ENCODE measurements around the gene CD164L2.
"Not testable (repeated sequence)": the region's sequence is repeated elsewhere in the genome, so short reads cannot be mapped to it uniquely, and the experiment has no call there.

The CD164L2 gene

GRCh38 chr1:27403931-27404330 lies 20.8 kb upstream of the CD164L2 start:
- no peak for DNase-seq

GRCh38 chr1:27403065-27403726 lies 20.1 kb upstream of the CD164L2 start:
- no peak for DNase-seq

GRCh38 chr1:27402349-27402754 lies 19.2 kb upstream of the CD164L2 start:
- DNase-seq, result peak; percentile 24

- DNase-seq, result no peak
These were observed 17.8 kb upstream of the CD164L2 start for GRCh38 chr1:27400963-27401341.

DNA sequence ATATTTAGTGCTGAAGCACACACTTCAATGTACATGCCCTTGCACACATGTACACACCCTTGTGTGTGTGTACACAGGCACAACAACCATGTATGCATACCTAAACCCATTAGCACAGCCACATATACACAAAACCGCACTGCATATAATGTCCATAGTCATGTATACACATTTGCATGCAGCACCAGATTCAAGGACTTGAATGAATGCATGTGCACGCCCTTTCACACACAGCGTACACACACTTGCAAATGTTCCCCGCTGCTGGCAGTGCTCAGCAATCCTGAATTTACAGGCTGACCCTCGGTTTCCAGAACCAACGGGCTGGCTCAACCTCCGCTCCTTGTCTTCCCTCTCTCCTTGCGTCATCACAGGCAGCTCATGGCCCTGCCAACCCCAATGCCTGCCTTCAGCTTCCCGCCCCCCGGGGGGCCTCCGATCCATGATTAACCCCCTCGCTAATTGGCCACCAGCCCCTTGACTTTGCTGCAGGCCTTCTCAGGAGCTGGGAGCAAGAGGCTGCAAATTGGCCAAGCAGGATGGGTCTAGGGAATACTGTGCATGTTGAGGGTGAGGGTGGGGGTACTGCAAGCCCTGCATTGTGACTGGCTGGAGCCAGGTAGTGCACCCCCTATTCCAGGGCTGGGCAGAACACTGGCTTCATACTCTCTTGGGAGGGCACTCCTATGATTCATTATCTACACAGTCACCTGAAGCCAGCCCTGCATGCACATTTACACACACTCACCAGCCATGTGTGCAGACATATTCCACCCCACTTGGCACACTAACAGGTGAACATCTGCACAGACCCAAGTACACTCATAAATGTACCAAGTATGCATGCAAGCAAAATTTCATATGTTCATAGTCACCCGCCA lies 17.2 kb upstream of the CD164L2 start:
- DNase-seq, result no peak

DNA sequence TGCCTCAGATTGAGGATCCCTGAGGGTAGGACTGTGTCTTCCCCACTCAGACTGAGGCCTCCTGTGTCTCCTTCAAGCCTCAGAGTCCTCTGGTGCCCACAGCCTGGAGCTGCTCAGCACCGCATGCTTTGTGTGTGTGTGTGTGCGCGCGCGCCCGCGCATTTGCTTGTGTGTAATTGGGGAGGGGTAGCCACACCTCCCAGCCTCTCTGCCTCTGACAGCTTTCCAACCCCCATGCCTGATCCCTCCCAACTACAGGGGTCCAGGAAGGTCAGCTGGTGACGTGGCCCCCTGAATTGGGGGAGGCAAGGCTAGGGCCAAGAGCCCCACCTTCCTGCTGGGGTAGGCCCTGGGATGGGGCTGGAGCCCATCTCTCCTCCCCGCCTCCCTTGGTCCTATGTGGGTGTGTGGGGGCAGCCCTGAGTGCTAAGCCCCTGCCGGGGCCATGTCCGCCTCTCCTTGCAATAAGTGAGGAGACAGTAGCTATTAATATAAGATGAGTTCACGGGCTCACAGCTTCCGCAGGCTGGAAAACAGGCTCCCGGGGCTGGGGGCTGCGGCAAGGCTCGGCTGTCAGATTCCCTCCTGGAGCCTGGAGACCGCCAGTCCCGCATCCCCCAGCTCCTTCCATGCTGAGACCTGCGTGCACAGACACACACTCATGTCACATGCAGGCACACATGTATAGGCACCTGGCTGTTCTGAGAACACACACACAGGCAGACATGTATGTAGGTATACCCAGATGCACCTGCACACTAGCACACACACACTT lies 16.3 kb upstream of the CD164L2 start:
- DNase-seq, result no peak

- no peak for DNase-seq
These were observed 15.4 kb upstream of the CD164L2 start for GRCh38 chr1:27398405-27399149.

- DNase-seq, result no peak
These were observed 14.6 kb upstream of the CD164L2 start for GRCh38 chr1:27397749-27398148.

DNA sequence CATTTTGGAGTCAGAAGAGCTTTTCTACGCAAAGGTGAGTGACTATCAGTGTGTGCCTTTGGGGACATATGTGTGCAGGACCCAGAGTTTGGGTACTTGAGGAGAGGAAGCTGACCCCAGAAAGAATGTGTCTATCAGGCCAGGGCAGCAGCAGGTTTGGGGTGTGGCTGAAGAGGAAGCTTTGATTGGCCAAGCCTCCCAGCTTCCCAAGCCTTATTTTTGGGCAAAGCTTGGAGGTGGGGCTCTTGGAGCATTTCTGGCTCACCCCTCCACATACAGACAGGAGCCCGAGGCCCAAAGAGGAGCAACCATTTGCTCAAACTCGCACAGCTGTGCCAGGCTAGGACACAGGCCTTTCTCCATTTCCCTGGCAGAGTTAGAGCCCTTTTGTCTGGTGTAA lies 14.0 kb upstream of the CD164L2 start:
- DNase-seq, result no peak

- peak; percentile 52 for DNase-seq
These were observed 12.5 kb upstream of the CD164L2 start for GRCh38 chr1:27395441-27396195.

- DNase-seq, result no peak
These were observed 11.8 kb upstream of the CD164L2 start for GRCh38 chr1:27394925-27395324.

- no peak for DNase-seq
These were observed 11.1 kb upstream of the CD164L2 start for GRCh38 chr1:27394282-27394658.

- no peak for DNase-seq
These were observed 10.6 kb upstream of the CD164L2 start for GRCh38 chr1:27393641-27394281.

- no peak for DNase-seq
These were observed 9.9 kb upstream of the CD164L2 start for GRCh38 chr1:27392778-27393635.

GRCh38 chr1:27392096-27392777 lies 9.1 kb upstream of the CD164L2 start, which contains the start of gene GPR3:
Gene GPR3, plus strand, starts transcription at chr1:27392622. Its CDS starts 1,177 bp downstream, at chr1:27393799.
- peak; percentile 94 for DNase-seq

DNA sequence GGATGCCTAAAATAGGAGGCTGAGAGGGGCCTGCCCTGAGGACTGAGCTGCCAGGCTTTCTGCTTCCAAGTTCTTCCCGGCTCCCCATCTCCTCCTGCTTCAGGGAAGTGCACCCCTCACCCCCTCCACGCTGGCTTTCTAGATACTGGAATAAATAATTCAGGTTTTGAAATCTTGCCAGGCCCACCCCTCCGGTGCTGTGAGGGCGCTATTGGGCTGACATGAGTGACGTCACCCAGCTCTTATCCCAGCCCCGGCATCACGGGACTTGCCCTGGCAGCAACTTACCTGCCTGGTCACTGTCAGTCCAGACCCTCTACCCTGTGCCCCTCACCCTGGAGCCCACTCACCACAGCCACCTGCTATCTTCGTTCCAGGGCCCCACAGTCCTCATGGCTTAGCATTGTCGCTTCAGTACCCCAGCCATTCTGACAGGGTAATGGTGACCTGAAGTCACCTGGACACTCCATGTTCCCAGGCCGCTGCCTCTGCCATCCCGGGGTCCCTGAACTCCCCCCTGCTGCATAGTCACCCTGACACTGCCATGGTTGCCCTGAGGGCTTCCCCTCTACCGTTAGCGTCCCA lies 8.5 kb upstream of the CD164L2 start:
- peak; percentile 86 for DNase-seq

- DNase-seq, result peak; percentile 62
These were observed 5.3 kb upstream of the CD164L2 start for GRCh38 chr1:27388337-27389005.

GRCh38 chr1:27384797-27385196 lies 1.7 kb upstream of the CD164L2 start:
- not testable (repeated sequence) for DNase-seq

GRCh38 chr1:27383661-27384060 lies 528 bp upstream of the CD164L2 start:
- DNase-seq, result no peak
